ENCODE measurements around the gene GALNT9.

GALNT9 gene

GRCh38 chr12:132166093-132166492 lies 163.3 kb downstream of the GALNT9 start:
- DNase-seq = no peak

DNA sequence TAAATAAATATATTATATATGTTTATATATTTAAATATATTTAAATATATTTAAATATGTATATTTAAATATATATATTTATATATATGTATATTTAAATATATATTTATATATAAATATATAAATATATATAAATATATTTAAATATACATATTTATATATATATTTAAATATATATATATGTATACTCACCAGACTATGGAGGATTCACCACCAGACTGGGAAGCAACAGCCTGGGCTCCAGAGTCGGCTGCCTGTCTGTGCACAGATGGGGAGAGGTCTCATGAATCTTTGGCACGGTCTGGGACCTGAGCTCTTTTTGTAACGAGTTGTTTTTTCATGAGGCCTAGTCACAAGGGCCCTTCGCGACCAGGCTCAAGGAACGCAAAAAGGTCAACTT lies 163.8 kb downstream of the GALNT9 start:
- DNase-seq = no peak

DNA sequence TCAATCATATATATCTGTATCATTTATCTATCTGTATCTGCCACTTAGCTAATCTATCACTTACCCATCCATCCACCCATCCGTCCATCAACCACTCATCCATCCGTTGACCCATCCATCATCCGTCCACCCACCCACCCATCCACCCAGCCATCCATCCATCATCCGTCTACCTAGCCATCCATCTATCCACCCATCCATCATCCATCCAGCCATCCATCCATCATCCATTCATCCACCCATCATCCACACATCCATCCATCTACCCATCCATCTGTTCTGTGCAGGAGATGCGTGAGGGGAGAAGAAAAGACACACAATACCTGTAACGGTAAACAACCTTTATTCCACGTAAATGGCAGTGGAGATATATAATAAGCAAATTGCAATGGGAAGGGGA lies 165.0 kb downstream of the GALNT9 start:
- DNase-seq = no peak

DNA sequence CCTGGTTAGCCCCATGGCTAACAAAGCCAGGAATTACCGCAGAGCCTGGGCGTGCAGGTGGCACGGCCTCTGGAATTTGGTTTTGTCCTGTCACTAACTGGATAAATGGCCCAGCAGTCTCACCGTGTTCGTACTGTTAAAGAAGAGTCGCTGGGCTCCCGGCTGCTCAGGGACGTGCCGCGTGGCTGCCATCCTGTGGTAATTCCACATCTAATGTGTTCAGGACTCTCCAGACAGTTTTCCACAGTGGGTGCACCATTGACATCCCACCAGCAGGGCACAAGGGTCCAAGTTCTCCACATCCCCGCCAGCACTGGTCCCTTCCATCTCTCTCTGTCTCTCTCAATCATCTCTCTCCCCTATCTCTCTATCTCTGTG lies 165.5 kb downstream of the GALNT9 start:
- no peak for DNase-seq

DNA sequence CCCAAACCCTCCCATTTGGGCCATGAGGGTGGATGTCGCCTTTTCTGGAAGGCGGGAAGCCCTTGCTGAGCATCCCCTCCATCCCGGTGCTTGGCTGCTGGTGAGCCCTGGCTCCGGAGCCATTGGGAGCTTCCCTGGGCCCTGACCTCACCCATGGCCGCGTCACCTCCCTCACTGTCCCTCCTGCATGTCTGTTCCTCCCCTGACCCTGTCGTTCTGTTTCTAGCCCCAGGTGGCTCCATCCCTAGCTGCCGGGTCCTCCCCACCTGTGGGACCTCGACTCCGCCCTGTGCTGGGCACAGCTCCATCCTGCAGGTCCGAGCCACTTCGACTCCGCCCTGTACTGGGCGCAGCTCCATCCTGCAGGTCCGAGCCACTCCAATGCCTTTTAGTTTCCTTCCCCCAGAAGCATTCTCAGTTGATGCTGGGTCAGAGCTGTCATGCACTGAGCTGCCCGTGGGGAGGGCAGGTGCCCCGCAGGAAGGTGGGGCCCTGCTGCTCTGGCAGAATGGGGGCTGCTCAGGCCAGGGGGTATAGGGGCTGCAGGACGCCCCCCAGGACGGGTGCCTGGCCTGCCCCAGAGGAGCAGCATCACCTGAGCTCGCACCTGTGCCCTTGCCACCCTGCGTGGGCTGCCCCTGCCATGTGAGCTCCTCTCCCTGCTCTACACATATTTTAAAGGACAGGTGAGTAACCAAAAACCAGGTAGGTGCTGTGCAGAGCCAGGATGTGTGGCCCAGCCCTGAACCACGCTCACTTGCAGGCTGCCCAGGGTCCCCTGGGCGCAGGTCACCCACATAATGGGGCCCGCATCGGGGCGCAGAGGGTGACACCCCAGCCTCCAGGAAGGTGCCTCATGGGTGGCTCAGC lies 166.1 kb downstream of the GALNT9 start:
- DNase-seq = no peak

- no peak for DNase-seq
Observed at GRCh38 chr12:132162508-132163031, 166.8 kb downstream of the GALNT9 start.

- DNase-seq = no peak
Observed at GRCh38 chr12:132161796-132162507, 167.4 kb downstream of the GALNT9 start.

DNA sequence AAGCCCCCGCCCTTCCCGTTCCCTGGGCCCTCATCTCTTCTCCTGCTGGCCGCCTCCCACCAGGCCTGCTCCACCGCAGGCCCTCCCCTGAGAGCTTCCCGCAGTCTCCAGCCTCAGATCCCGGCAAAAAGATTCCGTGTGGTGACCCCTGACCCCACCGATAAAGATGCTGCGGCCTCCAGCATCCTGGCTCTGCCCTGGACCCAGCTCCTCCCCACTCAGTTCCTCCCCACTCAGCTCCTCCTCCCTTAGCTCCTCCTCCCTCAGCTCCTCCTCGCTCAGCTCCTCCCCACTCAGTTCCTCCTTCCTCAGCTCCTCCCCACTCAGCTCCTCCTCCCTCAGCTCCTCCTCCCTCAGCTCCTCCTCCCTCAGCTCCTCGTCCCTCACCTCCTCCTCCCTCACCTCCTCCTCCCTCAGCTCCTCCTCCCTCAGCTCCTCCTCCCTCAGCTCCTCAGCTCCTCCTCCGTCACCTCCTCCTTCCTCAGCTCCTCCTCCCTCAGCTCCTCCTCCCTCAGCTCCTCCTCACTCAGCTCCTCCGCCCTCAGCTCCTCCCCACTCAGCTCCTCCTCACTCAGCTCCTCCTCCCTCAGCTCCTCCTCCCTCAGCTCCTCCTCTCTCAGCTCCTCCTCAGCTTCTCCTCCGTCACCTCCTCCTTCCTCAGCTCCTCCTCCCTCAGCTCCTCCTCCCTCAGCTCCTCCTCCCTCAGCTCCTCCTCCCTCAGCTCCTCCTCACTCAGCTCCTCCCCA lies 168.2 kb downstream of the GALNT9 start:
- no peak for DNase-seq

GRCh38 chr12:132160601-132161035 lies 168.8 kb downstream of the GALNT9 start:
- DNase-seq = no peak

DNA sequence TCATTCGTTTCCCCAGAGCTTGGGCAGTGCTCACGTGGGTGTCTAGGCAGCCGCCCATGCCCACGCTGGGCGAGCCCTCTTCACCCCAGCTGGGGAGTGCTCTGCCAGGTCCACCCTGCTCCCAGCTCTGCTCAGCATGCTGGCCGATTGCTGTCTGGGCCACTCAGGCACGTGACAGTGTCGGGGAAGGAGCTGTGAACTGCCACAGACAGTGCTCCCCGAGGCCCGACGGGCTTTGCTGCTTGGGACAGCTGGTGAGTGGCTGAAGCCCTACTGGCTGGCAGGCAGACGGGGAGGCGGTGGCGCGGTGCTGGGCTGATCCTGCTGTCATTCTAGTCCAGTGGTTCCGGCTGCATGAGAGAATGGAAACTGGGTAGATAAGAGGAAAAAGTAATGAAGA lies 169.4 kb downstream of the GALNT9 start:
- DNase-seq = no peak

GRCh38 chr12:132159555-132160003 lies 169.8 kb downstream of the GALNT9 start:
- no peak for DNase-seq

- DNase-seq = no peak
Observed at GRCh38 chr12:132158677-132159554, 170.5 kb downstream of the GALNT9 start.

- no peak for DNase-seq
Observed at GRCh38 chr12:132157733-132158409, 171.5 kb downstream of the GALNT9 start.

DNA sequence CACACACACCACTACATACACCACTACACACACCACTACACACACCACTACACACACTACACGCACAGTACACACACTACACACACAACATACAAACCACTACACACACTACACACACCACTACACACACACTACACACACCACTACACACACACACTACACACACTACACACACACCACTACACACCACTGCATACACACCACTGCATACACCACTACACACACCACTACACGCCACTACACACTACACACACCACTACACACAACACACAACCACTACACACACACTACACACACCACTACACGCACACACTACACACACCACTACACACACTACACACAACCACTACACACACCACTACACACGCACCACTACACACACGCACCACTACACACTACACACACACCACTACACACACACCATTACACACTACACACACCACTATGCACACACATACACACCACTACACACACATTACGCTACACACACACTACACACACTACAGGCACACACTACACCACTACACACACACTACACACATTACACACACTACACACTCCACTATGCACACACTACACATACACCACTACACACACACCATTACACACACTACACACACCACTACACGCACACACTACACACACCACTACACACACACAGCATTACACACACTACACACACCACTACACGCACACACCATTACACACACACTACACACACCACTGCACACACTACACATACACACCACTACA lies 172.6 kb downstream of the GALNT9 start:
- no peak for DNase-seq

DNA sequence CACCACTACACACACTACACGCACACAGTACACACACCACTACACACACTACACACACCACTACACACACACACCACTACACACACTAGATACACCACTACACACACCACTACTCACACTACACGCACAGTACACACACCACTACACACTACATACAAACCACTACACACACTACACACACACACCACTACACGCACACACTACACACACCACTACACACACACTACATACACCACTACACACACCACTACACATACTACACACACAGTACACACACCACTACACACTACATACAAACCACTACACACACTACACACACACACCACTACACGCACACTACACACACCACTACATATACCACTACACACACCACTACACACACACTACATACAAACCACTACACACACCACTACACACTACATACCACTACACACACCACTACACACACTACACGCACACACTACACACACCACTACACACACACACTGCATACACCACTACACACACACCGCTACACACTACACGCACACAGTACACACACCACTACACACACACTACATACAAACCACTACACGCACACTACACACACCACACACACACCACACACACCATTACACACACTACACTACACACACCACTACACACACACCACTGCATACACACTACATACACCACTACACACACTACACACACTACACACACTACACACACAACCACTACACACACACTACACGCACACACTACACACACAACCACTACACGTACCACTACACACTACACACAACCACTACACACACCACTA lies 173.4 kb downstream of the GALNT9 start:
- DNase-seq = no peak

- no peak for DNase-seq
Observed at GRCh38 chr12:132154941-132155770, 174.2 kb downstream of the GALNT9 start.

- no peak for DNase-seq
Observed at GRCh38 chr12:132154341-132154761, 175.0 kb downstream of the GALNT9 start.

- DNase-seq = peak; percentile 45
Observed at GRCh38 chr12:132153501-132154340, 175.7 kb downstream of the GALNT9 start.

Data from activated T-cell treated with anti-CD3 and anti-CD28 coated beads for 4 hours (primary cell).